A673 (cell line): Measurements from ENCODE around the gene STX5. TPM values are rescaled to one million over a fixed set of nuclear protein-coding genes. Genes with fewer than 3 reads are reported as not detected.

Experiments
- BruUV-seq: library from RNA; stranded (reverse); fragments of 400-500 nt; replicated peaks from 2 replicates; lab custom pipeline; 2021; lab: Mats Ljungman, UMichigan
- CTCF ChIA-PET: fragments of 300-600 bp; sonication (Branson Sonifier 250); formaldehyde crosslinking; loops from one replicate; lab custom pipeline; 2022; ENCODE audit warnings: antibody characterized with exemption; lab: Charles Lee
- POLR2A ChIA-PET: fragments of 300-600 bp; sonication (Branson Sonifier 250); formaldehyde crosslinking; loops from one replicate; lab custom pipeline; 2022; ENCODE audit warnings: antibody characterized with exemption; ENCODE audit not compliant: low non-redundant PET; lab: Charles Lee
- DNase-seq: peaks from one replicate; pipeline ENCODE4 v3.0.0-alpha.2; 2015; ENCODE audit warnings: low spot score
- H3K27ac ChIP-seq: fragments of 200-600 bp; sonication (generic); 2 replicates; pipeline ENCODE4 v1.5.1; 2016; ENCODE audit warnings: mixed run types, low read depth, mild to moderate bottlenecking, mixed read lengths, antibody characterized with exemption, low read length; ENCODE audit not compliant: poor library complexity, severe bottlenecking
- H3K27me3 ChIP-seq: fragments of 200-600 bp; sonication (generic); replicated peaks from 2 replicates; pipeline ENCODE4 v1.6.1; 2017; ENCODE audit warnings: mixed run types, low read depth, mild to moderate bottlenecking, mixed read lengths, antibody characterized with exemption, low read length; ENCODE audit not compliant: insufficient read depth, poor library complexity
- H3K36me3 ChIP-seq: fragments of 200-600 bp; sonication (generic); 2 replicates; pipeline ENCODE4 v1.6.1; 2016; ENCODE audit warnings: mixed run types, mild to moderate bottlenecking, mixed read lengths, antibody characterized with exemption, low read length; ENCODE audit not compliant: insufficient read depth, poor library complexity, severe bottlenecking
- H3K4me1 ChIP-seq: fragments of 200-600 bp; sonication (generic); 2 replicates; pipeline ENCODE4 v1.6.1; 2017; ENCODE audit warnings: mixed run types, mild to moderate bottlenecking, mixed read lengths, antibody characterized with exemption, low read length; ENCODE audit not compliant: insufficient read depth, poor library complexity, severe bottlenecking
- H3K4me3 ChIP-seq: fragments of 200-600 bp; sonication (generic); 2 replicates; pipeline ENCODE4 v1.5.1; 2016; ENCODE audit warnings: low read depth, mixed run types, mild to moderate bottlenecking, mixed read lengths, low read length; ENCODE audit not compliant: poor library complexity, severe bottlenecking
- H3K9me3 ChIP-seq: fragments of 200-600 bp; sonication (generic); 2 replicates; pipeline ENCODE4 v1.6.1; 2016; ENCODE audit warnings: mixed run types, low read depth, mild to moderate bottlenecking, mixed read lengths, antibody characterized with exemption, low read length; ENCODE audit not compliant: poor library complexity, severe bottlenecking
- EZH2 ChIP-seq: fragments of 200-600 bp; sonication (generic); IDR thresholded peaks from 2 replicates; pipeline ENCODE4 v1.6.1; 2017; ENCODE audit warnings: borderline replicate concordance, low read depth, mild to moderate bottlenecking, mixed read lengths, antibody characterized with exemption, low read length; ENCODE audit not compliant: poor library complexity, severe bottlenecking
- intact Hi-C: fragments of 100-400 bp; cut with micrococcal nuclease; formaldehyde crosslinking; loops from one replicate; pipeline ENCODE4 v1.10.0; 2022; ENCODE audit not compliant: unreplicated experiment
- total RNA-seq: library from RNA; stranded (reverse); gene quantifications from 2 replicates; pipeline ENCODE4 v1.2.3, GENCODE V29; 2021
- TF ChIP-seq, protein P1 (sequence below): fragments of 300-800, 200-600 bp; sonication (generic); conservative IDR thresholded peaks from 2 replicates; pipeline ENCODE4 v1.5.1; 2017; ENCODE audit warnings: low read depth, mild to moderate bottlenecking, antibody characterized with exemption, low read length, moderate library complexity, mixed read lengths

The STX5 gene
- total RNA-seq, 1 experiment from 2014 or later, result 29.2 TPM

DNA sequence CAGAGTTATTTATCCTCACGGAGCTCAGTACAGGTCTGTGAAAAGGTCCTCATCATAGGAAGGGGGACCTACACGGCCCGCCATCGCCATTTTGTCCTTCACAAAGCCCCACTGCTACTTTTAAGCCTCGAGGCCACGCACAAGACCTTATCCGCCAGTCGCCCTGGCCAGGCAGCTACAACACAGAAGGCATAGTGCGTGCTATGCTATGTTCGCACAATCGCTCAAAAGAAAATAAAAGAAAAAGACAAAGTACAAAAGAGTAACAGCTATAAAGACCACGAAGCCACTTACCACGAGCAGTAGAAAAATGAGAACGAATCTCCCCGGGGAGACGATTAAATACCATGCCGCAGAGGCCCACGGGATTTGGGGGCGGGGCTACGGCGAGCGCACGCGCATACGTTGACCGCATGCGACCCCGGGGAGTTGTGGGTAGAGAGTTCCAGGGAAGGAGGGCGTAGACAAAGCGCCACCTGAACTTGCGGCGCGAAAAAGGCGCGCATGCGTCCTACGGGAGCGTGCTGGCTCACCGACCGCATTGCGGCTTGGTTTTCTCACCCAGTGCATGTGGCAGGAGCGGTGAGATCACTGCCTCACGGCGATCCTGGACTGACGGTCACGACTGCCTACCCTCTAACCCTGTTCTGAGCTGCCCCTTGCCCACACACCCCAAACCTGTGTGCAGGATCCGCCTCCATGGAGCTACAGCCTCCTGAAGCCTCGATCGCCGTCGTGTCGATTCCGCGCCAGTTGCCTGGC lies 23.9 kb upstream of the STX5 start:
- intact Hi-C loops, result loop anchor here (5.0 to 10.0 kb wide), 2 partner anchors 123 to 261 kb away; partner anchors contain the start of gene TUT1
- no peaks in the 10 kb centered on the region for H3K9me3 ChIP-seq
- no peaks in the 10 kb centered on the region for H3K27me3 ChIP-seq
- DNase-seq, result peak; percentile 99
- peaks cover 13% of the 10 kb centered on the region for H3K4me1 ChIP-seq
- POLR2A ChIA-PET, result interaction anchor here (0.8 to 3.6 kb wide), 5 partner anchors 15 to 184 kb away, joined by 3 to 27 read pairs (median 5); partner anchors contain the start of genes LBHD1, SLC3A2 and STX5
- H3K36me3 ChIP-seq, result peaks cover 42% of the 10 kb centered on the region
- TF ChIP-seq, protein P1, sequence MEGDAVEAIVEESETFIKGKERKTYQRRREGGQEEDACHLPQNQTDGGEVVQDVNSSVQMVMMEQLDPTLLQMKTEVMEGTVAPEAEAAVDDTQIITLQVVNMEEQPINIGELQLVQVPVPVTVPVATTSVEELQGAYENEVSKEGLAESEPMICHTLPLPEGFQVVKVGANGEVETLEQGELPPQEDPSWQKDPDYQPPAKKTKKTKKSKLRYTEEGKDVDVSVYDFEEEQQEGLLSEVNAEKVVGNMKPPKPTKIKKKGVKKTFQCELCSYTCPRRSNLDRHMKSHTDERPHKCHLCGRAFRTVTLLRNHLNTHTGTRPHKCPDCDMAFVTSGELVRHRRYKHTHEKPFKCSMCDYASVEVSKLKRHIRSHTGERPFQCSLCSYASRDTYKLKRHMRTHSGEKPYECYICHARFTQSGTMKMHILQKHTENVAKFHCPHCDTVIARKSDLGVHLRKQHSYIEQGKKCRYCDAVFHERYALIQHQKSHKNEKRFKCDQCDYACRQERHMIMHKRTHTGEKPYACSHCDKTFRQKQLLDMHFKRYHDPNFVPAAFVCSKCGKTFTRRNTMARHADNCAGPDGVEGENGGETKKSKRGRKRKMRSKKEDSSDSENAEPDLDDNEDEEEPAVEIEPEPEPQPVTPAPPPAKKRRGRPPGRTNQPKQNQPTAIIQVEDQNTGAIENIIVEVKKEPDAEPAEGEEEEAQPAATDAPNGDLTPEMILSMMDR, result no peak
- no peak for TF ChIP-seq EZH2
- CTCF ChIA-PET, result interaction anchor here (0.5 to 1.2 kb wide), 3 partner anchors 24 to 65 kb away, joined by 3 read pairs; partner anchors contain the start of genes SLC3A2 and STX5
- H3K4me3 ChIP-seq, result peak overlapping the region; percentile 70
- BruUV-seq, result no TSS peak
- H3K27ac ChIP-seq, result peak overlapping the region; percentile 92

GRCh38 chr11:62854825-62855570 lies 23.1 kb upstream of the STX5 start:
- intact Hi-C loops, result loop anchor here (5.0 to 10.0 kb wide), 2 partner anchors 123 to 260 kb away; partner anchors contain the start of gene TUT1
- Histone ChIP-seq H3K9me3 (no peaks in the 10 kb centered on the region), H3K4me3 (peak overlapping the region; percentile 70), H3K36me3 (peaks cover 42% of the 10 kb centered on the region), H3K27ac (peak overlapping the region; percentile 92), H3K27me3 (no peaks in the 10 kb centered on the region), H3K4me1 (peaks cover 8% of the 10 kb centered on the region)
- CTCF ChIA-PET, result no interaction called here
- POLR2A ChIA-PET, result interaction anchor here (0.5 to 3.6 kb wide), 7 partner anchors 12 to 69 kb away, joined by 3 to 27 read pairs (median 5); partner anchors contain the start of genes SLC3A2 and STX5
- no peak for DNase-seq
- no peak for TF ChIP-seq EZH2
- TF ChIP-seq, protein P1, result no peak
- BruUV-seq, result TSS peak; percentile 57

DNA sequence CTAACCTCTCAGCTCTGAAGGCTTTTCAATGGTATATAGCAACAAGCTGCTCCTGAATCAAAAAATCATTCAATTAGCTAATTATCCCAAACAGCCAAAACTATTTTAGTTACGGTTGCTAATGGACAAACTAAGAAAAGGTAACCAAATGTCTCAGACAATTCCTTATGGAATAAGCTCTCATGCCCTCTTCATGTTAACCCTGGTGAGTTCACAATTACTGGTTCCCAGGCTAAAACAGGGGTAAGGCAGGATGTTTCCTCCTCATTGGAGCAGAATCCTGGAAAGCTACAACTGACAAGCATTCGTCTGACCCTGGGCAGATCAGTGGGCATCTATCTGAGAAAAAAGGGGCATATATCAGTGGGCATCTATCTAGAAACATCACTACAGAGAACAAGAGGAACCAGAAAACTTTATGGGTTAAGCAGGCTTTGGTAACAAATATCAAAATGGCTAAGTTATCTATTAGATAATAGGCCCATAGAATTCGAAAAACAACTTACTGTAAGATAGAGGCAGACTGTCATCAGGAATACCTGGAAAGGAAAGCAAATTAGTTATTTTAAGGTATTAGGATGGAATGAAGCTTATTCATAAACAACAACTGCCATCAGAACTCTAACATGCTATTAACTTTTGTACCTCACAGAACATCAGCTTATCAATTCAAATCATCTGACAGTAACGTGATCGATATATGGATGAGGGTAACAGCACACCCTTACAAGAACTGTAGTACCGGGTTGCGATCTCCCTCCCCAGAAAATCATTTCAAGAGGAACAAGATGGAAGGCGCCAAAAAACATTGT lies 22.4 kb upstream of the STX5 start:
- ChIA-PET CTCF (no interaction called here), POLR2A (interaction anchor here (0.6 to 3.6 kb wide), 5 partner anchors 13 to 501 kb away, joined by 3 to 27 read pairs (median 5); partner anchors contain the start of genes HNRNPUL2 and STX5)
- Histone ChIP-seq H3K4me3 (peak overlapping the region; percentile 70), H3K27ac (peak overlapping the region; percentile 92), H3K9me3 (no peaks in the 10 kb centered on the region), H3K4me1 (peaks cover 8% of the 10 kb centered on the region), H3K27me3 (no peaks in the 10 kb centered on the region), H3K36me3 (peaks cover 42% of the 10 kb centered on the region)
- DNase-seq, result no peak
- intact Hi-C loops, result loop anchor here (10.0 kb wide), 1 partner anchor 259 kb away; the partner anchor contains the start of gene TUT1
- TF ChIP-seq, protein P1, result no peak
- TF ChIP-seq EZH2, result no peak
- no TSS peak for BruUV-seq
